ENCODE data around the gene ELL2.

GRCh38 chr5:95988877-95989276 is 27.2 kb upstream of the ELL2 start:
- TF ChIP-seq POLR2A (IDR thresholded peaks at IDR 0.05) = no peak
- TF ChIP-seq CTCF (IDR thresholded peaks at IDR 0.05) = no peak
- TF ChIP-seq EP300 (IDR thresholded peaks at IDR 0.05) = no peak
